ENCODE data around the gene SMIM45.

- TF ChIP-seq CTCF (tag by site-specific recombination; IDR thresholded peaks at IDR 0.05) (no peak), PRDM10 (tag by site-specific recombination; IDR thresholded peaks at IDR 0.05) (no peak), ZNF274 (IDR thresholded peaks at IDR 0.05; ENCODE audit: low read length) (no peak), ZNF274 (tag by site-specific recombination; IDR thresholded peaks at IDR 0.05; ENCODE audit: borderline replicate concordance) (no peak), REST (tag by site-specific recombination; IDR thresholded peaks at IDR 0.05) (no peak), ZNF660 (tag by site-specific recombination; IDR thresholded peaks at IDR 0.05) (no peak), YY2 (tag by site-specific recombination; IDR thresholded peaks at IDR 0.05) (no peak), ZNF146 (tag by site-specific recombination; IDR thresholded peaks at IDR 0.05) (no peak), ZNF114 (tag by site-specific recombination; IDR thresholded peaks at IDR 0.05) (no peak), ZNF211 (tag by site-specific recombination; IDR thresholded peaks at IDR 0.05; ENCODE audit: low read depth) (no peak), ZNF449 (tag by site-specific recombination; IDR thresholded peaks at IDR 0.05) (no peak), ZBTB21 (tag by site-specific recombination; IDR thresholded peaks at IDR 0.05) (no peak), PATZ1 (tag by site-specific recombination; IDR thresholded peaks at IDR 0.05) (no peak)
Observed at GRCh38 chr22:41906822-41907221, 45.1 kb upstream of the SMIM45 start.
